Measurements from ENCODE around the gene IGSF9B.

GRCh38 chr11:133971881-133972280 lies 15.1 kb upstream of the IGSF9B start:
- TF ChIP-seq CTCF (IDR thresholded peaks at IDR 0.05; ENCODE audit: insufficient read depth, low read depth, low read length) (no peak), EZH2 (IDR thresholded peaks at IDR 0.05; ENCODE audit: insufficient read depth, low read length) (no peak)
